Loucy (cell line): ENCODE data around the gene MRPS10.

Experiments used
- EZH2phosphoT487 ChIP-seq: fragments of 200-600 bp; IDR thresholded peaks from 2 replicates; pipeline ENCODE4 v1.6.1; 2018; ENCODE audit warnings: antibody characterized with exemption, mild to moderate bottlenecking, moderate library complexity, borderline replicate concordance
- TF ChIP-seq, protein P1 (sequence below): fragments of 200-600 bp; sonication (generic); conservative IDR thresholded peaks from 2 replicates; pipeline ENCODE4 v1.5.1; 2014; ENCODE audit warnings: mild to moderate bottlenecking, antibody characterized with exemption, low read length

GRCh38 chr6:42185597-42185996 lies 32.1 kb downstream of the MRPS10 start:
- TF ChIP-seq, protein P1, sequence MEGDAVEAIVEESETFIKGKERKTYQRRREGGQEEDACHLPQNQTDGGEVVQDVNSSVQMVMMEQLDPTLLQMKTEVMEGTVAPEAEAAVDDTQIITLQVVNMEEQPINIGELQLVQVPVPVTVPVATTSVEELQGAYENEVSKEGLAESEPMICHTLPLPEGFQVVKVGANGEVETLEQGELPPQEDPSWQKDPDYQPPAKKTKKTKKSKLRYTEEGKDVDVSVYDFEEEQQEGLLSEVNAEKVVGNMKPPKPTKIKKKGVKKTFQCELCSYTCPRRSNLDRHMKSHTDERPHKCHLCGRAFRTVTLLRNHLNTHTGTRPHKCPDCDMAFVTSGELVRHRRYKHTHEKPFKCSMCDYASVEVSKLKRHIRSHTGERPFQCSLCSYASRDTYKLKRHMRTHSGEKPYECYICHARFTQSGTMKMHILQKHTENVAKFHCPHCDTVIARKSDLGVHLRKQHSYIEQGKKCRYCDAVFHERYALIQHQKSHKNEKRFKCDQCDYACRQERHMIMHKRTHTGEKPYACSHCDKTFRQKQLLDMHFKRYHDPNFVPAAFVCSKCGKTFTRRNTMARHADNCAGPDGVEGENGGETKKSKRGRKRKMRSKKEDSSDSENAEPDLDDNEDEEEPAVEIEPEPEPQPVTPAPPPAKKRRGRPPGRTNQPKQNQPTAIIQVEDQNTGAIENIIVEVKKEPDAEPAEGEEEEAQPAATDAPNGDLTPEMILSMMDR: no peak
- TF ChIP-seq EZH2phosphoT487: no peak
